ENCODE data around the gene MKLN1.

GRCh38 chr7:131281266-131282048 is 46.2 kb upstream of the MKLN1 start:
- no peak for TF ChIP-seq CTCF (conservative IDR thresholded peaks at IDR 0.05; ENCODE audit: low read depth, low read length)
- TF ChIP-seq, protein P1, sequence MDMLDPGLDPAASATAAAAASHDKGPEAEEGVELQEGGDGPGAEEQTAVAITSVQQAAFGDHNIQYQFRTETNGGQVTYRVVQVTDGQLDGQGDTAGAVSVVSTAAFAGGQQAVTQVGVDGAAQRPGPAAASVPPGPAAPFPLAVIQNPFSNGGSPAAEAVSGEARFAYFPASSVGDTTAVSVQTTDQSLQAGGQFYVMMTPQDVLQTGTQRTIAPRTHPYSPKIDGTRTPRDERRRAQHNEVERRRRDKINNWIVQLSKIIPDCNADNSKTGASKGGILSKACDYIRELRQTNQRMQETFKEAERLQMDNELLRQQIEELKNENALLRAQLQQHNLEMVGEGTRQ (IDR thresholded peaks at IDR 0.05; ENCODE audit: low read depth, low read length): no peak
